ENCODE results near the gene C1QTNF9. TPM values are rescaled to one million over a fixed set of nuclear protein-coding genes. Genes with fewer than 3 reads are reported as not detected.

C1QTNF9 gene
- total and polyA plus RNA-seq, 2 of the 8 experiments (the other 6 are each of a cell fraction or from before 2014, with no cell fraction given), result not detected

DNA sequence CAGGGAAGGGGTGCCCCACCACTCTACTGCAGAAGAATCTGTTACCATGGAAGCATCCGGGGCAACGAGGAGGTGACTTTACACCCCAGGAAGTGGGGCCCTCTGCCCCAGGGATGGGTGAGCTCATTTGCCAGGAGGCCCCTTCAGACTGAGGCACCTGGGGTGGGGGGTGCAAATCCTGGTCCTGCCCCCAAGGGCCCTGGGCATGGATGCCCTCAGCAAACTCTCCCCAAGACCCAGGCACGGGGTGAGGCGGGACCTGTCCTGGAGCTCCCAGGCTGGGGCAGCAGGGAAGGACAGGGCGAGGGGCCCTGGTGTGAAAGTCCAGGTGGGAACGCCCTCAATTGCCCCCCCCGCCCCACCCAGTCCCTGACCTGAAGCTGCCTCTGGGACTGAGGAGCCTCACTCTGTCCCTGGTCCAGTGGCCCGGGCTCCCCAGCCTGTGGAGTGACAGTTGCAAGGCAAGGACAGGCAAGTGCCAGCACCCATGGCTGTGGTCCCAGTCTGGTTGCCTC is 52.5 kb downstream of the C1QTNF9 start:
- POLR2A ChIA-PET (ENCODE audit: partially characterized antibody), result no interaction called here
- Histone ChIP-seq H3K9ac (replicated peaks in 1 of 4; ENCODE audit: extremely low read depth in 1 of 4, low read depth in 3 of 4, low read length in 3 of 4) (no peak overlapping the region), H3K56ac (replicated peaks; ENCODE audit: insufficient read length, low read depth, low read length) (no peak overlapping the region), H4K8ac (ENCODE audit: extremely low read depth, insufficient read depth, low read length) (no peak overlapping the region), H3K4me2 (ENCODE audit: insufficient read depth in 1 of 2, low read depth in 2 of 2, low read length in 2 of 2) (no peak overlapping the region), H2AFZ (ENCODE audit: low read length) (no peak overlapping the region), H2BK120ac (replicated peaks; ENCODE audit: low read depth, low read length) (no peak overlapping the region), H3K27me3 (replicated peaks in 1 of 4; ENCODE audit: control insufficient read depth in 3 of 4, extremely low read depth in 1 of 4, insufficient read depth in 3 of 4, low read length in 3 of 4) (no peaks in the 10 kb centered on the region; a peak in 1 of 7 replicates), H3K23me2 (ENCODE audit: low read depth, low read length) (peaks cover 3% of the 10 kb centered on the region; the same call in 1 of the 2 replicates), H2BK12ac (ENCODE audit: low read depth, low read length) (no peak overlapping the region), H2AK5ac (ENCODE audit: low read depth, low read length) (no peak overlapping the region), H4K5ac (ENCODE audit: insufficient read length, low read depth, low read length) (no peak overlapping the region), H3K14ac (ENCODE audit: insufficient read length) (no peak overlapping the region), H3K27ac (ENCODE audit: low read depth, low read length) (no peak overlapping the region), H3K4me1 (replicated peaks in 1 of 4; ENCODE audit: control insufficient read depth in 3 of 4, insufficient read depth in 4 of 4, low read length in 3 of 4) (no peaks in the 10 kb centered on the region), H3K79me1 (ENCODE audit: low read depth, low read length) (no peaks in the 10 kb centered on the region), H3K9me3 (ENCODE audit: insufficient read depth in 2 of 2, low read depth in 1 of 2, low read length in 1 of 2) (peaks cover 0 to 2% of the 10 kb centered on the region in 2 experiments; a peak in 2 of 4 replicates), H3K18ac (ENCODE audit: extremely low read depth, low read length) (no peak overlapping the region), H2BK20ac (ENCODE audit: low read length) (no peak overlapping the region), H4K91ac (replicated peaks; ENCODE audit: insufficient read length, low read length) (no peak overlapping the region), H4K20me1 (replicated peaks in 1 of 2; ENCODE audit: control insufficient read depth in 1 of 2, insufficient read depth in 2 of 2, low read length in 2 of 2) (peaks cover 0 to 3% of the 10 kb centered on the region in 2 experiments), H3K4ac (replicated peaks; ENCODE audit: insufficient read length, low read depth, low read length) (no peak overlapping the region), H2BK15ac (ENCODE audit: low read length) (no peak overlapping the region), H3K79me2 (ENCODE audit: control insufficient read depth in 1 of 2, insufficient read depth in 2 of 2, low read length in 2 of 2) (no peaks in the 10 kb centered on the region), H3K23ac (ENCODE audit: insufficient read length) (no peak overlapping the region), H2BK5ac (ENCODE audit: low read depth, low read length) (no peak overlapping the region), H3K4me3 (ENCODE audit: extremely low read depth in 1 of 4, insufficient read depth in 2 of 4, low read depth in 3 of 4, low read length in 4 of 4) (no peak overlapping the region), H3K36me3 (ENCODE audit: control insufficient read depth in 2 of 4, insufficient read depth in 4 of 4, low read length in 3 of 4) (peaks cover 0 to under 1% (median 0%) of the 10 kb centered on the region in 4 experiments; a peak in 1 of 8 replicates)
- no peak for TF ChIP-seq RNF2 (IDR thresholded peaks at IDR 0.05; ENCODE audit: borderline replicate concordance, low read depth, low read length, missing control alignments, poor library complexity, severe bottlenecking)
- TF ChIP-seq EP300 (IDR thresholded peaks at IDR 0.05; ENCODE audit: borderline replicate concordance in 1 of 2, low read depth in 2 of 2, low read length in 2 of 2), result no peak
- TF ChIP-seq KDM4A (IDR thresholded peaks at IDR 0.05; ENCODE audit: low read depth, low read length, severe bottlenecking), result no peak
- TF ChIP-seq RXRA (IDR thresholded peaks at IDR 0.05; ENCODE audit: insufficient read depth, low read depth, low read length), result no peak
- no peak for TF ChIP-seq SIRT6 (IDR thresholded peaks at IDR 0.05; ENCODE audit: low read length)
- TF ChIP-seq HDAC6 (IDR thresholded peaks at IDR 0.05; ENCODE audit: low read depth, low read length), result no peak
- no peak for TF ChIP-seq FOSL1 (IDR thresholded peaks at IDR 0.05; ENCODE audit: insufficient read depth, low read depth, low read length)
- TF ChIP-seq POU5F1 (IDR thresholded peaks at IDR 0.05; ENCODE audit: low read depth, low read length), result no peak
- DNase-seq (ENCODE audit: low read depth in 1 of 2, low spot score in 2 of 2) (no peak), FAIRE-seq (no peak)
- WGBS, 2 experiments (ENCODE audit: extremely low coverage in 1 of 2, insufficient coverage in 1 of 2, insufficient read length in 1 of 2, insufficient replicate concordance in 2 of 2, low coverage in 1 of 2, low lambda C conversion rate in 2 of 2, missing lambda C conversion rate in 1 of 2), result 96% methylated on average over 7 of the region's 8 CpGs; no CpG with 5 or more reads in 1 of the 2 experiments
- CTCF ChIA-PET (ENCODE audit: partially characterized antibody), result interaction anchor here (0.6 kb wide), 1 partner anchor 10 kb away, joined by 3 read pairs; no protein-coding TSS in a partner anchor
